Tibial nerve (tissue), 4 donors: ENCODE results near the gene FBLN1. TPM values are rescaled to one million over a fixed set of nuclear protein-coding genes. Genes with fewer than 3 reads are reported as not detected.
A peak's percentile ranks its signal among the peaks of the same experiment; 100 is the strongest.

Source experiments
- DNase-seq, 2 donors: peaks; one replicate each; pipeline ENCODE4 v3.0.0-alpha.2; 2019; ENCODE audit warnings: low spot score in 2 of 2
- H3K27ac ChIP-seq, 4 donors: fragments of 200-600 bp; sonication (generic) in 3 of 4; one replicate each; pipeline ENCODE4 v1.5.1; 2017 to 2019; ENCODE audit warnings: mild to moderate bottlenecking in 1 of 4
- H3K27me3 ChIP-seq, 2 donors: fragments of 200-600 bp; sonication (generic) in 1 of 2; one replicate each; pipeline versions ENCODE4 v1.5.1 to v1.6.0; 2017 to 2019
- H3K36me3 ChIP-seq, 3 donors: fragments of 200-600 bp; sonication (generic); one replicate each; pipeline ENCODE4 v1.5.1; 2018 to 2019
- H3K4me1 ChIP-seq, 4 donors: fragments of 200-600 bp; sonication (generic) in 3 of 4; one replicate each; pipeline ENCODE4 v1.5.1; 2017 to 2019
- H3K4me3 ChIP-seq, 4 donors: fragments of 200-600 bp; sonication (generic) in 3 of 4; one replicate each; pipeline ENCODE4 v1.5.1; 2017 to 2019; ENCODE audit warnings: mild to moderate bottlenecking in 1 of 4, moderate library complexity in 1 of 4
- H3K9me3 ChIP-seq, 4 donors: fragments of 200-600 bp; sonication (generic) in 3 of 4; one replicate each; pipeline ENCODE4 v1.5.1; 2017 to 2019
- EP300 ChIP-seq, 2 donors: sonication (generic); formaldehyde crosslinking; IDR thresholded peaks; one replicate each; pipeline ENCODE4 v1.6.1; 2017; ENCODE audit warnings: antibody characterized with exemption in 2 of 2, mild to moderate bottlenecking in 1 of 2
- POLR2A ChIP-seq, 2 donors: fragments of 450-650 bp; IDR thresholded peaks; one replicate each; pipeline ENCODE4 v1.6.1; 2017; ENCODE audit warnings: antibody characterized with exemption in 2 of 2, mild to moderate bottlenecking in 2 of 2, moderate library complexity in 2 of 2
- WGBS, 2 donors: methylation state at CpG; one replicate each; pipeline ENCODE4 v1.1.5; 2018; 5-methylcytosine and 5-hydroxymethylcytosine counted together
- total RNA-seq, 4 donors: library from RNA; depleted of rRNA; stranded (reverse); fragments of >200 nt; gene quantifications; one replicate each; pipeline ENCODE4 v1.1.0, GENCODE V29; 2016
- TF ChIP-seq, protein P1 (sequence below), 5 experiments: fragments of 200-600 bp in 3 of 5; fragments of 450-650 bp in 2 of 5; sonication (generic) in 3 of 5; IDR thresholded peaks; one replicate each; pipeline ENCODE4 v1.5.1; 2016 to 2019; ENCODE audit warnings: antibody characterized with exemption in 5 of 5, mild to moderate bottlenecking in 3 of 5, moderate library complexity in 2 of 5

FBLN1 gene
- total RNA-seq, 4 donors from 2014 or later = 172 to 1,145 (median 351) TPM

DNA sequence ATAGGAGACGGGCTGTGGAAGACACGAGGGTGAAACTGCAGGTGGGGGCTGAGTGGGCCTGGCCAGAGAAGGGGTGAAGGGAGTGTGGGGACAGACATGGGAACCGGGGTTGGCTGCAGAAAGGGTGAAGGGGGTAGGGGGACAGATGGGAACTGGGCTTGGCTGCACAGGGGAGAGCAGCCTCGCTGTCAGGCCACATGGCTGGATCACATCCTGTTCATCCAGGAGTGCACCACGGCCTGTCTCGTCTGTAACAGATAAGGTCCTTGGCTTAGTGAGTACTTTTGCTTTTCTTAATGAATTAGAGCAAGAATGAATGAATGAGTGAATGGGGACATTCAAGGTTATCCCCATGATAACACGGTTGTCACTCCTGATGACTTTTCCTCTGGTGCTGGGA is 13.5 kb downstream of the FBLN1 start:
- Histone ChIP-seq H3K27ac (peak overlapping the region in 1 of 4 donors; percentile 24), H3K4me3 (no peak overlapping the region), H3K4me1 (peaks cover 0 to 57% (median 9%) of the 10 kb centered on the region in 4 donors), H3K9me3 (no peaks in the 10 kb centered on the region), H3K27me3 (no peaks in the 10 kb centered on the region), H3K36me3 (peaks cover 0 to 5% (median 0%) of the 10 kb centered on the region in 3 donors)
- 80 to 83% methylated on average over 7 of the region's 7 CpGs for WGBS, 2 donors
- TF ChIP-seq POLR2A (IDR thresholded peaks at IDR 0.05) (no peak), EP300 (IDR thresholded peaks at IDR 0.05) (no peak)
- TF ChIP-seq, protein P1, sequence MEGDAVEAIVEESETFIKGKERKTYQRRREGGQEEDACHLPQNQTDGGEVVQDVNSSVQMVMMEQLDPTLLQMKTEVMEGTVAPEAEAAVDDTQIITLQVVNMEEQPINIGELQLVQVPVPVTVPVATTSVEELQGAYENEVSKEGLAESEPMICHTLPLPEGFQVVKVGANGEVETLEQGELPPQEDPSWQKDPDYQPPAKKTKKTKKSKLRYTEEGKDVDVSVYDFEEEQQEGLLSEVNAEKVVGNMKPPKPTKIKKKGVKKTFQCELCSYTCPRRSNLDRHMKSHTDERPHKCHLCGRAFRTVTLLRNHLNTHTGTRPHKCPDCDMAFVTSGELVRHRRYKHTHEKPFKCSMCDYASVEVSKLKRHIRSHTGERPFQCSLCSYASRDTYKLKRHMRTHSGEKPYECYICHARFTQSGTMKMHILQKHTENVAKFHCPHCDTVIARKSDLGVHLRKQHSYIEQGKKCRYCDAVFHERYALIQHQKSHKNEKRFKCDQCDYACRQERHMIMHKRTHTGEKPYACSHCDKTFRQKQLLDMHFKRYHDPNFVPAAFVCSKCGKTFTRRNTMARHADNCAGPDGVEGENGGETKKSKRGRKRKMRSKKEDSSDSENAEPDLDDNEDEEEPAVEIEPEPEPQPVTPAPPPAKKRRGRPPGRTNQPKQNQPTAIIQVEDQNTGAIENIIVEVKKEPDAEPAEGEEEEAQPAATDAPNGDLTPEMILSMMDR (IDR thresholded peaks at IDR 0.05) = no peak
- DNase-seq = no peak

DNA sequence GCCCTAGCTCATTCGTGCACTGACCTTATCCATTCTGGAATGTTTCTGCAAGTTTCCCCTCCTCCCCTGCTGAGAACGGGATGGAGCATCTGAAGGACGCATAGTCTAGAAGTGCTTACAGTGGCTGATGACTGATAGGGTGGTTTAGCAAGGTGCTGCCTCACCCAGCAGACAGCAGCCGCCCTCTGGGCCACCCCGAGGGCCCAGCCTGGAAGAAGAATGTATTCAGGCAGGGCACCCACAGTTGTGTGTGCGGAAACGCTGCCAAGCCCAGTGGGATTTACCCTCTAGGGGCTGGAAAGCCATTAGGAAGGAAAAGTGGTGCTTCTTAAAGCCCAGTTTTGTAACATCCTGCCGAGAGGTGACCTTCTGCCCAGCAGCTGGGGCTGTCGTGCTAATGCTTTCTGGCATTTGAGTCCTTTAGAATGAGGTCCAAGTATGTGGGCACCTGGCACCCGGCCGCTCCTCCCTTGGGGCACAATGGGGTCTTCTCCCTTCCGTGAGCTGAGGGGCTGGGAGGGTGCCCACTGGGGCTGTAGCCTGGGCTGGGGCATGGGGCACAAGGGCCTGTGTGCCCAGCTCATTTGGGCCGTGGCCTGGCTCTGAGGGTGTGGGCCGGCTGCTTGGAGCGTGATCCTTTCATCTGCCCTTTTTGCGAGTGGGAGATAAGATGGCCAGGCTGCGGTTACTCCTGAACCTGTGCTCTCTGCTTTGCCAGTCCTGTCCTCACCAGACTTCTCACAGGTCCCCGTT is 14.4 kb downstream of the FBLN1 start:
- Histone ChIP-seq H3K9me3 (no peaks in the 10 kb centered on the region), H3K36me3 (peaks cover 0 to 5% (median 0%) of the 10 kb centered on the region in 3 donors), H3K27me3 (no peaks in the 10 kb centered on the region), H3K4me1 (peaks cover 0 to 47% (median 8%) of the 10 kb centered on the region in 4 donors), H3K4me3 (no peak overlapping the region), H3K27ac (peak overlapping the region in 1 of 4 donors; percentile 7)
- 72 to 81% methylated on average over 18 of the region's 18 CpGs for WGBS, 2 donors
- TF ChIP-seq, protein P1 (IDR thresholded peaks at IDR 0.05) = no peak
- no peak for TF ChIP-seq EP300 (IDR thresholded peaks at IDR 0.05)
- TF ChIP-seq POLR2A (IDR thresholded peaks at IDR 0.05) = no peak
- DNase-seq = no peak

GRCh38 chr22:45518136-45518535 is 15.5 kb downstream of the FBLN1 start:
- Histone ChIP-seq H3K4me1 (peaks cover 0 to 38% (median under 1%) of the 10 kb centered on the region in 4 donors), H3K36me3 (peaks cover 0 to 5% (median 0%) of the 10 kb centered on the region in 3 donors), H3K27me3 (no peaks in the 10 kb centered on the region), H3K9me3 (no peaks in the 10 kb centered on the region), H3K27ac (no peak overlapping the region), H3K4me3 (no peak overlapping the region)
- no peak for DNase-seq
- 88 to 91% methylated on average over 6 to 7 of the region's 7 CpGs for WGBS, 2 donors
- TF ChIP-seq POLR2A (IDR thresholded peaks at IDR 0.05) = no peak
- TF ChIP-seq EP300 (IDR thresholded peaks at IDR 0.05) = no peak
- TF ChIP-seq, protein P1 (IDR thresholded peaks at IDR 0.05) = no peak

GRCh38 chr22:45518580-45518991 is 15.9 kb downstream of the FBLN1 start:
- DNase-seq = no peak
- Histone ChIP-seq H3K9me3 (no peaks in the 10 kb centered on the region), H3K4me1 (peaks cover 0 to 34% (median 0%) of the 10 kb centered on the region in 4 donors), H3K27me3 (no peaks in the 10 kb centered on the region), H3K27ac (no peak overlapping the region), H3K36me3 (peaks cover 0 to 5% (median 0%) of the 10 kb centered on the region in 3 donors), H3K4me3 (no peak overlapping the region)
- WGBS, 2 donors = 64 to 75% methylated on average over 17 of the region's 17 CpGs
- TF ChIP-seq POLR2A (IDR thresholded peaks at IDR 0.05) (no peak), EP300 (IDR thresholded peaks at IDR 0.05) (no peak)
- TF ChIP-seq, protein P1 (IDR thresholded peaks at IDR 0.05) = no peak

GRCh38 chr22:45521178-45521577 is 18.5 kb downstream of the FBLN1 start:
- no peak for DNase-seq
- peak overlapping the region in 1 of 4 donors; percentile 24 for H3K27ac ChIP-seq
- H3K4me3 ChIP-seq = no peak overlapping the region
- no peaks in the 10 kb centered on the region for H3K27me3 ChIP-seq
- WGBS, 2 donors = 80 to 84% methylated on average over 5 of the region's 5 CpGs
- peaks cover 0 to 32% (median 0%) of the 10 kb centered on the region in 4 donors for H3K4me1 ChIP-seq
- no peak for TF ChIP-seq EP300 (IDR thresholded peaks at IDR 0.05)
- no peak for TF ChIP-seq POLR2A (IDR thresholded peaks at IDR 0.05)
- H3K9me3 ChIP-seq = no peaks in the 10 kb centered on the region
- H3K36me3 ChIP-seq = peaks cover 0 to 5% (median 0%) of the 10 kb centered on the region in 3 donors
